Endothelial cell (in vitro differentiated cells): ENCODE results near the gene CS. TPM values are rescaled to one million over a fixed set of nuclear protein-coding genes. Genes with fewer than 3 reads are reported as not detected.

ENCODE experiments used
- DNase-seq: peaks from one replicate; pipeline ENCODE4 v3.0.0; 2021; ENCODE audit warnings: low spot score
- H3K27ac Mint-ChIP-seq: one replicate; pipeline ENCODE4 v1.8.0; 2021; ENCODE audit warnings: mixed read lengths, inconsistent platforms; ENCODE audit not compliant: unreplicated experiment
- H3K27me3 Mint-ChIP-seq: one replicate; pipeline ENCODE4 v1.8.0; 2021; ENCODE audit warnings: mild to moderate bottlenecking, moderate library complexity, mixed read lengths, inconsistent platforms; ENCODE audit not compliant: unreplicated experiment
- H3K36me3 Mint-ChIP-seq: one replicate; pipeline ENCODE4 v1.8.0; 2021; ENCODE audit warnings: mild to moderate bottlenecking, low read depth, mixed read lengths, inconsistent platforms; ENCODE audit not compliant: unreplicated experiment
- H3K4me1 Mint-ChIP-seq: one replicate; pipeline ENCODE4 v1.8.0; 2021; ENCODE audit warnings: mild to moderate bottlenecking, mixed read lengths, inconsistent platforms; ENCODE audit not compliant: unreplicated experiment
- H3K4me3 Mint-ChIP-seq: one replicate; pipeline ENCODE4 v1.8.0; 2021; ENCODE audit warnings: mild to moderate bottlenecking, mixed read lengths, inconsistent platforms; ENCODE audit not compliant: unreplicated experiment
- H3K9me3 Mint-ChIP-seq: one replicate; pipeline ENCODE4 v1.8.0; 2021; ENCODE audit warnings: mixed read lengths, inconsistent platforms; ENCODE audit not compliant: unreplicated experiment
- CTCF ChIP-seq: fragments of 200-600 bp; sonication (generic); IDR thresholded peaks from one replicate; pipeline ENCODE4 v1.5.0; 2021; ENCODE audit warnings: antibody characterized with exemption; ENCODE audit not compliant: unreplicated experiment
- total RNA-seq: library from RNA; stranded (reverse); fragmentation: NEBNext Ultra II Directional; extraction: Animal tissue kit (Norgen Biotek cat#: 25700); gene quantifications from one replicate; pipeline ENCODE4 v1.2.1, GENCODE V29; 2021; ENCODE audit not compliant: unreplicated experiment

CS gene
- total RNA-seq, 1 donor from 2014 or later: 187 TPM

- Mint-ChIP-seq H3K4me1 (peaks cover 39% of the 10 kb centered on the region), H3K36me3 (peaks cover 4% of the 10 kb centered on the region), H3K4me3 (peak within 1 kb of the TSS; percentile 76), H3K9me3 (no peaks in the 10 kb centered on the region), H3K27ac (peak within 1 kb of the TSS; percentile 90), H3K27me3 (peaks cover 10% of the 10 kb centered on the region)
- TF ChIP-seq CTCF: peak; percentile 86
- DNase-seq: peak; percentile 99
Observed at GRCh38 chr12:56224102-56224701, 75.9 kb downstream of the CS start, which contains the start of gene NABP2. Gene NABP2, plus strand, starts transcription at chr12:56224342. Its CDS starts 515 bp downstream, at chr12:56224857.

- Mint-ChIP-seq H3K27me3 (peaks cover 10% of the 10 kb centered on the region), H3K27ac (peak overlapping the region; percentile 90), H3K9me3 (no peaks in the 10 kb centered on the region), H3K4me3 (peak overlapping the region; percentile 67), H3K4me1 (peaks cover 39% of the 10 kb centered on the region), H3K36me3 (peaks cover 4% of the 10 kb centered on the region)
- DNase-seq: no peak
- no peak for TF ChIP-seq CTCF
Observed at GRCh38 chr12:56223571-56224101, 76.5 kb downstream of the CS start.

GRCh38 chr12:56222531-56222895 is 77.6 kb downstream of the CS start:
- DNase-seq: no peak
- H3K4me3 Mint-ChIP-seq: peak overlapping the region; percentile 99
- peak overlapping the region; percentile 97 for H3K27ac Mint-ChIP-seq
- peaks cover 4% of the 10 kb centered on the region for H3K36me3 Mint-ChIP-seq
- TF ChIP-seq CTCF: peak; percentile 8
- peaks cover 39% of the 10 kb centered on the region for H3K4me1 Mint-ChIP-seq
- peaks cover 10% of the 10 kb centered on the region for H3K27me3 Mint-ChIP-seq
- H3K9me3 Mint-ChIP-seq: no peaks in the 10 kb centered on the region

GRCh38 chr12:56221757-56222530 is 78.2 kb downstream of the CS start, which contains the start of gene RNF41:
Gene RNF41, minus strand, starts transcription at chr12:56221922. Its CDS starts 7,875 bp downstream, at chr12:56214047.
- peaks cover 39% of the 10 kb centered on the region for H3K4me1 Mint-ChIP-seq
- DNase-seq: peak; percentile 94
- TF ChIP-seq CTCF: peak; percentile 46
- peak within 1 kb of the TSS; percentile 99 for H3K4me3 Mint-ChIP-seq
- H3K36me3 Mint-ChIP-seq: peaks cover 4% of the 10 kb centered on the region
- peaks cover 10% of the 10 kb centered on the region for H3K27me3 Mint-ChIP-seq
- H3K27ac Mint-ChIP-seq: peak within 1 kb of the TSS; percentile 97
- H3K9me3 Mint-ChIP-seq: no peaks in the 10 kb centered on the region

Other genes with a start within 250 kb of the CS start
- 4.2 TPM for gene ERBB3, start 220.2 kb downstream of the CS start, total RNA-seq
- gene PA2G4, start 195.8 kb downstream of the CS start, total RNA-seq: 84.3 TPM
- gene RPL41, start 183.7 kb downstream of the CS start, total RNA-seq: 3,242 TPM
- 10.4 TPM for gene ZC3H10, start 182.1 kb downstream of the CS start, total RNA-seq
- 302 TPM for gene ESYT1, start 172.1 kb downstream of the CS start, total RNA-seq
- gene MYL6B, start 147.7 kb downstream of the CS start, total RNA-seq: 170 TPM
- 2,481 TPM for gene MYL6, start 142.0 kb downstream of the CS start, total RNA-seq
- 105 TPM for gene SMARCC2, start 110.8 kb downstream of the CS start, total RNA-seq
- gene RNF41, start 78.4 kb downstream of the CS start, total RNA-seq: 55.5 TPM
- gene NABP2, start 76.0 kb downstream of the CS start, total RNA-seq: 19.8 TPM
- gene SLC39A5, start 70.3 kb downstream of the CS start, total RNA-seq: not detected
- 48.5 TPM for gene ANKRD52, start 41.9 kb downstream of the CS start, total RNA-seq
- 20.3 TPM for gene COQ10A, start 33.4 kb downstream of the CS start, total RNA-seq
- 203 TPM for gene CNPY2, start 15.7 kb upstream of the CS start, total RNA-seq
- gene PAN2, start 33.7 kb upstream of the CS start, total RNA-seq: 55.7 TPM
- gene IL23A, start 38.6 kb upstream of the CS start, total RNA-seq: 0.80 TPM
- 97.3 TPM for gene STAT2, start 59.8 kb upstream of the CS start, total RNA-seq
- not detected for gene APOF, start 62.5 kb upstream of the CS start, total RNA-seq
- 34.2 TPM for gene TIMELESS, start 149.1 kb upstream of the CS start, total RNA-seq
- gene MIP, start 154.3 kb upstream of the CS start, total RNA-seq: 0.10 TPM
- 2.0 TPM for gene SPRYD4, start 168.2 kb upstream of the CS start, total RNA-seq
- 0.21 TPM for gene GLS2, start 187.8 kb upstream of the CS start, total RNA-seq
- 122 TPM for gene RBMS2, start 221.5 kb upstream of the CS start, total RNA-seq